Ectodermal cell (in vitro differentiated cells): ENCODE data around the gene ROBO1.

Experiments used
- H3K27ac ChIP-seq: 2 replicates; pipeline ENCODE4 v1.7.0; 2013; ENCODE audit warnings: mild to moderate bottlenecking, low read depth, low read length; ENCODE audit not compliant: insufficient read depth, poor library complexity, severe bottlenecking
- H3K27me3 ChIP-seq: 2 replicates; pipeline ENCODE4 v1.7.0; 2013; ENCODE audit warnings: mild to moderate bottlenecking, low read length; ENCODE audit not compliant: insufficient read depth, control insufficient read depth, poor library complexity, severe bottlenecking
- H3K36me3 ChIP-seq: one replicate; pipeline ENCODE4 v1.7.0; 2013; ENCODE audit warnings: low read length; ENCODE audit not compliant: control insufficient read depth, insufficient read depth
- H3K4me1 ChIP-seq: one replicate; pipeline ENCODE4 v1.7.0; 2013; ENCODE audit warnings: low read length; ENCODE audit not compliant: control insufficient read depth, insufficient read depth
- H3K4me3 ChIP-seq: 2 replicates; pipeline ENCODE4 v1.7.0; 2013; ENCODE audit warnings: low read depth, low read length, control low read depth; ENCODE audit not compliant: insufficient read depth
- H3K9me3 ChIP-seq: 2 replicates; pipeline ENCODE4 v1.7.0; 2013; ENCODE audit warnings: mild to moderate bottlenecking, low read length, moderate library complexity; ENCODE audit not compliant: control insufficient read depth
- WGBS, 2 experiments: methylation state at CpG; one replicate each; pipeline ENCODE4 v1.1.7; 2013; ENCODE audit warnings: missing lambda C conversion rate in 2 of 2; 5-methylcytosine and 5-hydroxymethylcytosine counted together

ROBO1 gene

GRCh38 chr3:78879295-78879860, 888.4 kb downstream of the ROBO1 start:
- Histone ChIP-seq H3K4me1 (no peaks in the 10 kb centered on the region), H3K27me3 (no peaks in the 10 kb centered on the region), H3K4me3 (no peak overlapping the region), H3K36me3 (no peaks in the 10 kb centered on the region), H3K27ac (no peak overlapping the region), H3K9me3 (no peaks in the 10 kb centered on the region)
- 81 to 93% methylated on average over 6 to 7 of the region's 7 CpGs for WGBS, 2 experiments

GRCh38 chr3:78878789-78879188, 889.0 kb downstream of the ROBO1 start:
- 80 to 86% methylated on average over 1 of the region's 1 CpG for WGBS, 2 experiments
- Histone ChIP-seq H3K27ac (no peak overlapping the region), H3K9me3 (no peaks in the 10 kb centered on the region)

GRCh38 chr3:78878011-78878410, 889.8 kb downstream of the ROBO1 start:
- Histone ChIP-seq H3K9me3 (no peaks in the 10 kb centered on the region), H3K4me3 (no peak overlapping the region), H3K4me1 (peaks cover 3% of the 10 kb centered on the region), H3K36me3 (no peaks in the 10 kb centered on the region), H3K27ac (no peak overlapping the region), H3K27me3 (no peaks in the 10 kb centered on the region)
- WGBS, 2 experiments: 82 to 94% methylated on average over 3 to 4 of the region's 4 CpGs

More at GRCh38 chr3:78878789-78879188, 889.0 kb downstream of the ROBO1 start:
- no peaks in the 10 kb centered on the region for H3K36me3 ChIP-seq
- no peaks in the 10 kb centered on the region for H3K4me1 ChIP-seq
- no peaks in the 10 kb centered on the region for H3K27me3 ChIP-seq
- H3K4me3 ChIP-seq: no peak overlapping the region

GRCh38 chr3:78875851-78876250, 891.9 kb downstream of the ROBO1 start:
- H3K9me3 ChIP-seq: no peaks in the 10 kb centered on the region
- H3K27me3 ChIP-seq: no peaks in the 10 kb centered on the region
- no peaks in the 10 kb centered on the region for H3K36me3 ChIP-seq
- H3K27ac ChIP-seq: no peak overlapping the region
- H3K4me3 ChIP-seq: no peak overlapping the region
- peaks cover 9% of the 10 kb centered on the region for H3K4me1 ChIP-seq

- 90 to 97% methylated on average over 3 of the region's 4 CpGs for WGBS, 2 experiments
- no peaks in the 10 kb centered on the region for H3K36me3 ChIP-seq
- no peak overlapping the region for H3K27ac ChIP-seq
- H3K4me1 ChIP-seq: peaks cover 9% of the 10 kb centered on the region
- no peaks in the 10 kb centered on the region for H3K9me3 ChIP-seq
- H3K27me3 ChIP-seq: no peaks in the 10 kb centered on the region
- no peak overlapping the region for H3K4me3 ChIP-seq
Observed at GRCh38 chr3:78875436-78875835, 892.4 kb downstream of the ROBO1 start.

- Histone ChIP-seq H3K36me3 (no peaks in the 10 kb centered on the region), H3K27ac (no peak overlapping the region), H3K27me3 (no peaks in the 10 kb centered on the region), H3K4me3 (no peak overlapping the region), H3K4me1 (peaks cover 10% of the 10 kb centered on the region), H3K9me3 (no peaks in the 10 kb centered on the region)
- WGBS, 2 experiments: 100% methylated on average over 1 of the region's 2 CpGs
Observed at GRCh38 chr3:78873641-78874040, 894.2 kb downstream of the ROBO1 start.

- 8 to 12% methylated on average over 2 to 3 of the region's 3 CpGs for WGBS, 2 experiments
- H3K27me3 ChIP-seq: no peaks in the 10 kb centered on the region
- no peaks in the 10 kb centered on the region for H3K9me3 ChIP-seq
- H3K4me1 ChIP-seq: peaks cover 21% of the 10 kb centered on the region
- H3K27ac ChIP-seq: peak overlapping the region; percentile 31
- H3K36me3 ChIP-seq: no peaks in the 10 kb centered on the region
- no peak overlapping the region for H3K4me3 ChIP-seq
Observed at GRCh38 chr3:78872195-78872594, 895.6 kb downstream of the ROBO1 start.

GRCh38 chr3:78871048-78871447, 896.8 kb downstream of the ROBO1 start:
- 89 to 95% methylated on average over 3 to 4 of the region's 4 CpGs for WGBS, 2 experiments
- Histone ChIP-seq H3K27me3 (no peaks in the 10 kb centered on the region), H3K27ac (no peak overlapping the region), H3K36me3 (no peaks in the 10 kb centered on the region), H3K4me1 (peaks cover 21% of the 10 kb centered on the region), H3K9me3 (no peaks in the 10 kb centered on the region), H3K4me3 (no peak overlapping the region)

GRCh38 chr3:78870484-78870883, 897.3 kb downstream of the ROBO1 start:
- 97 to 98% methylated on average over 2 to 3 of the region's 3 CpGs for WGBS, 2 experiments
- H3K4me1 ChIP-seq: peaks cover 21% of the 10 kb centered on the region
- H3K27me3 ChIP-seq: no peaks in the 10 kb centered on the region
- H3K36me3 ChIP-seq: no peaks in the 10 kb centered on the region
- no peak overlapping the region for H3K27ac ChIP-seq
- no peak overlapping the region for H3K4me3 ChIP-seq
- H3K9me3 ChIP-seq: no peaks in the 10 kb centered on the region

- H3K27ac ChIP-seq: no peak overlapping the region
- 92% methylated on average over 1 of the region's 1 CpG; no CpG with 5 or more reads in 1 of the 2 experiments for WGBS, 2 experiments
- no peaks in the 10 kb centered on the region for H3K36me3 ChIP-seq
- peaks cover 21% of the 10 kb centered on the region for H3K4me1 ChIP-seq
- H3K4me3 ChIP-seq: no peak overlapping the region
- no peaks in the 10 kb centered on the region for H3K27me3 ChIP-seq
- H3K9me3 ChIP-seq: no peaks in the 10 kb centered on the region
Observed at GRCh38 chr3:78868570-78868969, 899.2 kb downstream of the ROBO1 start.
